Mesothelial cell of epicardium (in vitro differentiated cells): ENCODE data around the gene USP30. TPM values are rescaled to one million over a fixed set of nuclear protein-coding genes. Genes with fewer than 3 reads are reported as not detected.

Source experiments
- DNase-seq, 2 experiments: peaks; one replicate each; pipeline ENCODE4 v3.0.0; 2021; ENCODE audit warnings: low spot score in 2 of 2; ENCODE audit not compliant: unreplicated experiment in 2 of 2
- H3K27ac Mint-ChIP-seq: 2 replicates; pipeline ENCODE4 v1.8.0; 2021; ENCODE audit warnings: mixed read lengths
- H3K27me3 Mint-ChIP-seq: 2 replicates; pipeline ENCODE4 v1.8.0; 2021; ENCODE audit warnings: low read depth, mixed read lengths
- H3K36me3 Mint-ChIP-seq: 2 replicates; pipeline ENCODE4 v1.8.0; 2021; ENCODE audit warnings: mixed read lengths
- H3K4me1 Mint-ChIP-seq: 2 replicates; pipeline ENCODE4 v1.8.0; 2021; ENCODE audit warnings: mixed read lengths
- H3K4me3 Mint-ChIP-seq: 2 replicates; pipeline ENCODE4 v1.8.0; 2021; ENCODE audit warnings: mild to moderate bottlenecking, moderate library complexity, mixed read lengths
- H3K9me3 Mint-ChIP-seq: 2 replicates; pipeline ENCODE4 v1.8.0; 2021; ENCODE audit warnings: mixed read lengths
- CTCF ChIP-seq: fragments of 200-600 bp; sonication (generic); IDR thresholded peaks from one replicate; pipeline ENCODE4 v1.5.0; 2021; ENCODE audit warnings: antibody characterized with exemption; ENCODE audit not compliant: unreplicated experiment
- total RNA-seq: library from RNA; stranded (reverse); gene quantifications from 3 replicates; pipeline ENCODE4 v1.2.1, GENCODE V29; 2021

USP30 gene
- total RNA-seq, 1 donor from 2014 or later, result 27.3 TPM

GRCh38 chr12:109124878-109125648, 72.7 kb downstream of the USP30 start:
- no peak overlapping the region for H3K4me3 Mint-ChIP-seq
- no peaks in the 10 kb centered on the region for H3K36me3 Mint-ChIP-seq
- H3K9me3 Mint-ChIP-seq, result no peaks in the 10 kb centered on the region
- H3K4me1 Mint-ChIP-seq, result no peaks in the 10 kb centered on the region
- H3K27ac Mint-ChIP-seq, result no peak overlapping the region
- TF ChIP-seq CTCF, result no peak
- no peaks in the 10 kb centered on the region for H3K27me3 Mint-ChIP-seq
- DNase-seq, result no peak

- no peak overlapping the region for H3K27ac Mint-ChIP-seq
- H3K27me3 Mint-ChIP-seq, result peaks cover 4% of the 10 kb centered on the region
- H3K9me3 Mint-ChIP-seq, result no peaks in the 10 kb centered on the region
- H3K4me1 Mint-ChIP-seq, result no peaks in the 10 kb centered on the region
- no peak overlapping the region for H3K4me3 Mint-ChIP-seq
- no peaks in the 10 kb centered on the region for H3K36me3 Mint-ChIP-seq
- TF ChIP-seq CTCF, result no peak
- no peak for DNase-seq
Observed at GRCh38 chr12:109125791-109126190, 73.4 kb downstream of the USP30 start.

- H3K9me3 Mint-ChIP-seq, result no peaks in the 10 kb centered on the region
- TF ChIP-seq CTCF, result no peak
- DNase-seq, result no peak
- H3K4me1 Mint-ChIP-seq, result no peaks in the 10 kb centered on the region
- peaks cover 7% of the 10 kb centered on the region for H3K27me3 Mint-ChIP-seq
- no peaks in the 10 kb centered on the region for H3K36me3 Mint-ChIP-seq
- no peak overlapping the region for H3K27ac Mint-ChIP-seq
- no peak overlapping the region for H3K4me3 Mint-ChIP-seq
Observed at GRCh38 chr12:109126784-109127183, 74.4 kb downstream of the USP30 start.

- DNase-seq, result no peak
- TF ChIP-seq CTCF, result no peak
- peaks cover 12% of the 10 kb centered on the region for H3K27me3 Mint-ChIP-seq
- no peak overlapping the region for H3K4me3 Mint-ChIP-seq
- no peak overlapping the region for H3K27ac Mint-ChIP-seq
- no peaks in the 10 kb centered on the region for H3K9me3 Mint-ChIP-seq
- no peaks in the 10 kb centered on the region for H3K36me3 Mint-ChIP-seq
- H3K4me1 Mint-ChIP-seq, result no peaks in the 10 kb centered on the region
Observed at GRCh38 chr12:109127533-109128242, 75.3 kb downstream of the USP30 start.

- Mint-ChIP-seq H3K36me3 (no peaks in the 10 kb centered on the region), H3K4me3 (no peak overlapping the region), H3K27me3 (peaks cover 20% of the 10 kb centered on the region), H3K27ac (no peak overlapping the region), H3K9me3 (peaks cover 4% of the 10 kb centered on the region), H3K4me1 (no peaks in the 10 kb centered on the region)
- no peak for TF ChIP-seq CTCF
- no peak for DNase-seq
Observed at GRCh38 chr12:109130297-109131153, 78.1 kb downstream of the USP30 start.
